NCI-H748 (cell line): ENCODE data around the gene COPG2.
"Not testable (repeated sequence)": the region's sequence is repeated elsewhere in the genome, so short reads cannot be mapped to it uniquely, and the experiment has no call there.

Experiments
- DNase-seq: peaks from one replicate; lab custom pipeline; 2025; ENCODE audit not compliant: unreplicated experiment; lab: John Stamatoyannopoulos, UW

COPG2 gene, protein sequence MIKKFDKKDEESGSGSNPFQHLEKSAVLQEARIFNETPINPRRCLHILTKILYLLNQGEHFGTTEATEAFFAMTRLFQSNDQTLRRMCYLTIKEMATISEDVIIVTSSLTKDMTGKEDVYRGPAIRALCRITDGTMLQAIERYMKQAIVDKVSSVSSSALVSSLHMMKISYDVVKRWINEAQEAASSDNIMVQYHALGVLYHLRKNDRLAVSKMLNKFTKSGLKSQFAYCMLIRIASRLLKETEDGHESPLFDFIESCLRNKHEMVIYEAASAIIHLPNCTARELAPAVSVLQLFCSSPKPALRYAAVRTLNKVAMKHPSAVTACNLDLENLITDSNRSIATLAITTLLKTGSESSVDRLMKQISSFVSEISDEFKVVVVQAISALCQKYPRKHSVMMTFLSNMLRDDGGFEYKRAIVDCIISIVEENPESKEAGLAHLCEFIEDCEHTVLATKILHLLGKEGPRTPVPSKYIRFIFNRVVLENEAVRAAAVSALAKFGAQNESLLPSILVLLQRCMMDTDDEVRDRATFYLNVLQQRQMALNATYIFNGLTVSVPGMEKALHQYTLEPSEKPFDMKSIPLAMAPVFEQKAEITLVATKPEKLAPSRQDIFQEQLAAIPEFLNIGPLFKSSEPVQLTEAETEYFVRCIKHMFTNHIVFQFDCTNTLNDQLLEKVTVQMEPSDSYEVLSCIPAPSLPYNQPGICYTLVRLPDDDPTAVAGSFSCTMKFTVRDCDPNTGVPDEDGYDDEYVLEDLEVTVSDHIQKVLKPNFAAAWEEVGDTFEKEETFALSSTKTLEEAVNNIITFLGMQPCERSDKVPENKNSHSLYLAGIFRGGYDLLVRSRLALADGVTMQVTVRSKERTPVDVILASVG

DNA sequence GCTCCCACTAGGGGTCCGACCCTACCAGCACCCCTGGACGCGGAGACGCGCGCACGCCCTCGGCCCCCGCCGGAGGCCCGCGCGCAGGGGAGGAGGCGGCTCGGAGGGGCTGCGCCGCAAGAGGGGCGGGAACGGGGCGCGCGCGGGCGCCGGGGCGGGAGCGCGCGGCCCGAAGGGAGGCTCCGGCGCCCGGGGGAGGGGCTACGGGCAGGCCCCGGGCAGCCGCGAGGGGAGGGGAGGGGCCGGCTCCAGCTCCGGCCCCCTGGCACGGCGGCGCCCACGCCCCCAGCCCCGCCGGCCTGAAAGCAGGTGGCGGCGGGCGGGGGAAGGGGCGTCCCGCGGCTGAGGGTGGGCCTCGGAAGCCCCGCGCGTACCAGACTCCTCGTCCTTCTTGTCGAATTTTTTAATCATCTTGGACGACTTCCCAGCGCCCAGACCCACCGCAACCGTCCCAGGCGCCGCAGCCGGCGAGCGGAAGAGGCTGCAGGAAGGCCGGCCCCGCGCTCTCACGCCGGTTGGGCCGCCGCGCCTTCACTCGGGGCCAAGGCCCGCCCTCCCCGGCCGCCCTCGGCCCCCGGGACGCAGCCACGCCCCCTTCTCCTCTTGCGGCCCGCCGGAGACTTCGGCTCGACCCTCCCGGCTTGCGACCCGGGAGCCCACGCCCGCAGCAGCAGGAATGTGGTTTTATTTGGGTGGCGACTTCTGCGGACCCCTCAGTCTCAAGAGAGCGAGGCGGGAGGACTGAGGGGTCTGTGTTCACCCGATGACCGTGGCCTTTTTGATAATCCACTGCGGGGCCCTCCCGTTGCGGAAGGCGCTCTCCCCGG, at the start of gene COPG2:
Gene COPG2, minus strand, starts transcription at position 491 of the 827 bp plus-strand sequence. Its CDS starts 80 bp downstream, at position 411.
- peak; percentile 90 for DNase-seq

DNA sequence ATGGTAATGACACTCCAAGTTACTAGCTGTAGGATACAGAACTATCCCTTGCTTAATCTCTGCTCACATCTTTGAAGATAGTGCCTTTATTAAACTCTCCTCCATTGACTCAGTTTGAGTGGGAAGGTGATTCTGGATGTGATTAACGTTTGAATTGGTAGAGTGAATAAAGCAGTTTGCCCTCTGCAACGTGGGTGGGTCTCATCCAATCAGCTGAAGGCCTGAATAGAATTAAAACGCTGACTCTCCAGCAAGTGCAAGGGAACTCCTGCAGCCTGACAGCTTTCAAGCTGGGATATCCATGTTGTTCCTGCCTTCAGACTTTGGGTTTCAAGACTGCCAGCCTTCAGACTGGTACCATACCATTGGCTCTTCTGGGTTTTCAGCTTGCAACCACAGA, 43.9 kb upstream of the COPG2 start:
- no peak for DNase-seq

DNA sequence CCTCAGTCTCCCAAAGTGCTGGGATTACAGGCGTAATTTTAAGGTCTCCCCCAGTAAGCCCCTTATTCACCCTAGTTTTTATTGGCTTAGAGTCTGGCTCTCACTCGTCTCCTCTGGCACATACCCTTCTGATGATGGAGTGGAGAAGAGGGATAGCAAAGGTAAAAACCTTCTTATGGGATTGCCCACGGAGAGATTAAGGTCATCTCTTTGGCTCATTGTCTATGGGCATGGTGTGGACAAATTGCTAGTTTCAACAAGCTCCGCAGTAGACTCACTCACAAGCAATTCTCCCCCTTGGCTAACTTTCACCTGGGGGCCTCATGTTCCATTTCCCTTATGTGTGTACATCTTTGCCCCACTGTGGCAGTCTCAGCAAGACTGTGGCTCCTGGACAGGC, 40.2 kb upstream of the COPG2 start:
- DNase-seq, result no peak

DNA sequence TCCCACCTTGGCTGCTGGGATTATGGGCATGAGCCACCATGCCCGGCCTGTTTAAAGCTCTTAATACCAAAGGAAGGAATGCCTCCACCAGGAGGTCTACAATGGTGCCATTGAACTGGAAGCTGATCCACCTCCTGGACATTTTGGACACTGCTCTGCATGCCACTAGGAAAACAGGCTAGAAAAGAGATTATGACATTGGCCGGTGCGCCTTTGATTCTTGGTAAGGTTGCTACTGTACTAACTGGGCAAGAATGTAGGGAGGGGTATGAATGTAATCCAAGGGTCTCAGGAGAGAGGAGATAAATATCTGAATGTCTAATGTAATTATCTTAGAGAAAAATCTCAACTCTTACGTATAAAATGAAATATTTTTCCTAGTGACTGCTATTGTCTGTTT, 39.5 kb upstream of the COPG2 start:
- no peak for DNase-seq

- DNase-seq, result no peak
Measured at GRCh38 chr7:130703851-130704250, 35.3 kb upstream of the COPG2 start.

GRCh38 chr7:130701650-130702049, 33.1 kb upstream of the COPG2 start:
- no peak for DNase-seq

GRCh38 chr7:130700760-130701159, 32.2 kb upstream of the COPG2 start:
- no peak for DNase-seq

GRCh38 chr7:130699686-130700085, 31.1 kb upstream of the COPG2 start:
- no peak for DNase-seq

DNA sequence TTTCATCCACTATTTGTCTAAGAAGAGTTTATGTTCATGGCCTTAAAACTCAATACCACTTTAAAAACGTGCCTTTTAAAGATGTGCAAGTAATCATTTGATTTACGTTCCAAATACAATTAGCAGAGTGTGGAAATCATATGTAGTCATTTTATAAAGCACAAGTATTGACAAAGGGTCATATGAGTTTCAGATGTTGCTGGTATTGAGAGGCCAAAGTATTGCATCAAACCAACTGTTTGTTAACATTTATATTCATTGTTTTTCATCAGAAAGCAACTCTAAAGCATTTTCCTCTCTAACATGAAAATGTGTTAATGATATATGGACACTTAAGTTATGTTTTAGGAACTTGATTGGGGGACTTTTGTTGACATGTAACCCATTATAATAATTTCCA, 29.3 kb upstream of the COPG2 start:
- no peak for DNase-seq

GRCh38 chr7:130695840-130696239, 27.3 kb upstream of the COPG2 start:
- DNase-seq, result peak; percentile 45

GRCh38 chr7:130692396-130692795, 23.8 kb upstream of the COPG2 start:
- DNase-seq, result not testable (repeated sequence)

- DNase-seq, result no peak
Measured at GRCh38 chr7:130689683-130690082, 21.1 kb upstream of the COPG2 start.

- no peak for DNase-seq
Measured at GRCh38 chr7:130683026-130683425, 14.5 kb upstream of the COPG2 start.

- no peak for DNase-seq
Measured at GRCh38 chr7:130674456-130674855, 5.9 kb upstream of the COPG2 start.

GRCh38 chr7:130673066-130673465, 4.5 kb upstream of the COPG2 start:
- no peak for DNase-seq

DNA sequence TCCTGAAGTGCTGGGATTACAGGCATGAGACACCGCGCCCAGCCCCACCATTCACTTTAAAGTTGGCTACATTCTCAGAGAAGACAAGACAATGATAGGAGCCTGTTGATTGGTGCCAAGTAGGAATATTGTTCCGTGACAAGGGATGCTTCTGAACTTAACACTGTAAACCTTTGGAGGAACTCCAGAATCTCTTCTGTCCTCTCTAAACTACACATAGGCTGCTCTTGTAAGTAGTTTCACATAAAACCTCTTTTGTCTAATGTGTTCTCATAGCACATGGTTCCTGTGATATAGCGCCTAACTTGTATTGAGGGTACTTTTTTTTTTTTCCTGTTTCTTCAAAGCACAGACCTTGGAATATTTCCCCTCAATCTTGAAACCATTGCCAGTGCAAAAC, 3.6 kb upstream of the COPG2 start:
- no peak for DNase-seq

- DNase-seq, result no peak
Measured at GRCh38 chr7:130669085-130669700, 645 bp upstream of the COPG2 start.

GRCh38 chr7:130667593-130668257, 823 bp downstream of the COPG2 start:
- DNase-seq, result peak; percentile 57

- DNase-seq, result no peak
Measured at GRCh38 chr7:130662426-130662825, 6.1 kb downstream of the COPG2 start.

- no peak for DNase-seq
Measured at GRCh38 chr7:130655286-130655685, 13.3 kb downstream of the COPG2 start.
